Panc1 (cell line): ENCODE results near the gene NLRP2B. TPM values are rescaled to one million over a fixed set of nuclear protein-coding genes. Genes with fewer than 3 reads are reported as not detected.

ENCODE experiments used
- ATAC-seq: fragments of 200-7000 bp; cut with Tn5 transposase; 2 replicates; pipeline ENCODE4 v1.9.1; 2020; ENCODE audit warnings: mild to moderate bottlenecking, moderate library complexity
- BruUV-seq: library from RNA; stranded (reverse); fragments of 400-500 nt; replicated peaks from 2 replicates; lab custom pipeline; 2021; lab: Mats Ljungman, UMichigan
- CTCF ChIA-PET: fragments of 300-600 bp; sonication (Branson Sonifier 250); formaldehyde crosslinking; loops from one replicate; lab custom pipeline; 2022; ENCODE audit warnings: antibody characterized with exemption; lab: Charles Lee
- POLR2A ChIA-PET: fragments of 300-600 bp; sonication (Branson Sonifier 250); formaldehyde crosslinking; loops from one replicate; lab custom pipeline; 2022; ENCODE audit warnings: antibody characterized with exemption; lab: Charles Lee
- DNase-seq: peaks from one replicate; pipeline ENCODE4 v3.0.0-alpha.2; 2010; ENCODE audit warnings: low read depth, low spot score
- H3K27ac ChIP-seq: 2 replicates; pipeline ENCODE4 v1.5.1; 2011; ENCODE audit warnings: mild to moderate bottlenecking, low read length, inconsistent platforms
- H3K27me3 ChIP-seq: fragments of 200-500 bp; sonication (Bioruptor generic); 2 replicates; pipeline ENCODE4 v1.6.0; 2014; ENCODE audit warnings: low read length, inconsistent platforms; ENCODE audit not compliant: control insufficient read depth, insufficient read depth
- H3K36me3 ChIP-seq: fragments of 200-500 bp; sonication (Bioruptor generic); 2 replicates; pipeline ENCODE4 v1.5.1; 2014; ENCODE audit warnings: inconsistent platforms, mild to moderate bottlenecking, low read length, moderate library complexity; ENCODE audit not compliant: control insufficient read depth, insufficient read depth
- H3K4me1 ChIP-seq: 2 replicates; pipeline ENCODE4 v1.5.1; 2011; ENCODE audit warnings: inconsistent platforms, mild to moderate bottlenecking, low read length, moderate library complexity; ENCODE audit not compliant: control insufficient read depth, insufficient read depth
- H3K4me3 ChIP-seq, 2 experiments: 2 replicates each; pipeline ENCODE4 v1.5.1; 2011 to 2012; ENCODE audit warnings: low read depth in 2 of 2, low read length in 2 of 2, mild to moderate bottlenecking in 2 of 2, inconsistent platforms in 1 of 2, moderate library complexity in 1 of 2
- H3K9me3 ChIP-seq: fragments of 200-500 bp; sonication (Bioruptor generic); 2 replicates; pipeline ENCODE4 v1.5.1; 2014; ENCODE audit warnings: low read depth, mild to moderate bottlenecking, inconsistent platforms, low read length, moderate library complexity; ENCODE audit not compliant: control insufficient read depth, insufficient read depth
- CTCF ChIP-seq: fragments of 450-650 bp; IDR thresholded peaks from 2 replicates; pipeline ENCODE4 v1.5.1; 2017; ENCODE audit warnings: mild to moderate bottlenecking
- POLR2AphosphoS5 ChIP-seq: IDR thresholded peaks from 2 replicates; pipeline ENCODE4 v1.6.1; 2012; ENCODE audit warnings: mild to moderate bottlenecking, low read depth, low read length, moderate library complexity
- REST ChIP-seq, 2 experiments: IDR thresholded peaks; 2 replicates each; pipeline ENCODE4 v1.6.1; 2011 to 2012; ENCODE audit warnings: low read depth in 2 of 2, control low read depth in 1 of 2, low read length in 1 of 2, mild to moderate bottlenecking in 1 of 2, moderate library complexity in 1 of 2; ENCODE audit not compliant: insufficient read depth in 1 of 2
- SIN3A ChIP-seq: IDR thresholded peaks from 2 replicates; pipeline ENCODE4 v1.6.1; 2012; ENCODE audit warnings: low read depth, mild to moderate bottlenecking, low read length, moderate library complexity, borderline replicate concordance; ENCODE audit not compliant: insufficient read depth
- TCF7L2 ChIP-seq: IDR thresholded peaks from 2 replicates; pipeline ENCODE4 v1.6.1; 2011; ENCODE audit warnings: mild to moderate bottlenecking, low read depth, low read length, inconsistent platforms
- in situ Hi-C: cut with HindIII; loops from 2 replicates; pipeline ENCODE4 v1.10.0; 2016; ENCODE audit warnings: low sequenced_read_pairs, low pct_unique_long_range_greater_than_20kb
- intact Hi-C: fragments of 100-400 bp; cut with micrococcal nuclease; formaldehyde crosslinking; loops from one replicate; pipeline ENCODE4 v1.10.0; 2022; ENCODE audit not compliant: unreplicated experiment
- total RNA-seq: library from RNA; stranded (reverse); gene quantifications from one replicate; pipeline ENCODE4 v1.2.1, GENCODE V29; 2021; ENCODE audit not compliant: unreplicated experiment

NLRP2B gene
- total RNA-seq, 1 experiment from 2014 or later, result not detected

GRCh38 chrX:57678686-57679428, 1.2 kb downstream of the NLRP2B start:
- H3K9me3 ChIP-seq, result no peaks in the 10 kb centered on the region
- H3K4me1 ChIP-seq, result no peaks in the 10 kb centered on the region
- CTCF ChIA-PET, result no interaction called here
- H3K27me3 ChIP-seq, result no peaks in the 10 kb centered on the region
- TF ChIP-seq CTCF, result no peak
- TF ChIP-seq POLR2AphosphoS5, result no peak
- no peak for TF ChIP-seq SIN3A
- no peak for TF ChIP-seq TCF7L2
- no peak for TF ChIP-seq REST (IDR thresholded peaks at IDR 0.05; ENCODE audit: insufficient read depth in 1 of 2, low read depth in 2 of 2, low read length in 1 of 2)
- no peak overlapping the region for H3K27ac ChIP-seq
- H3K4me3 ChIP-seq, result no peak overlapping the region
- POLR2A ChIA-PET, result no interaction called here
- ATAC-seq, result no peak
- intact Hi-C loops, result no loop called here
- no peaks in the 10 kb centered on the region for H3K36me3 ChIP-seq
- BruUV-seq, result no TSS peak
- no peak for DNase-seq
- in situ Hi-C loops, result no loop called here

- Histone ChIP-seq H3K27me3 (no peaks in the 10 kb centered on the region), H3K4me1 (no peaks in the 10 kb centered on the region), H3K27ac (no peak overlapping the region), H3K9me3 (no peaks in the 10 kb centered on the region), H3K4me3 (no peak overlapping the region), H3K36me3 (no peaks in the 10 kb centered on the region)
- no peak for ATAC-seq
- DNase-seq, result no peak
- POLR2A ChIA-PET, result no interaction called here
- CTCF ChIA-PET, result no interaction called here
- TF ChIP-seq REST (IDR thresholded peaks at IDR 0.05; ENCODE audit: insufficient read depth in 1 of 2, low read depth in 2 of 2, low read length in 1 of 2) (no peak), CTCF (no peak), TCF7L2 (no peak), SIN3A (no peak), POLR2AphosphoS5 (no peak)
- intact Hi-C loops, result no loop called here
- in situ Hi-C loops, result no loop called here
- no TSS peak for BruUV-seq
These were observed 2.8 kb downstream of the NLRP2B start for GRCh38 chrX:57677132-57677858.
